ENCODE data around the gene CENPN. TPM values are rescaled to one million over a fixed set of nuclear protein-coding genes. Genes with fewer than 3 reads are reported as not detected.

The CENPN gene
- polyA plus RNA-seq, 2 of the 4 experiments (the other 2 are of a cell fraction), result 82.6 to 101 TPM

GRCh38 chr16:81035975-81036750 lies 29.1 kb downstream of the CENPN start:
- POLR2A ChIA-PET, result interaction anchor here (0.5 to 1.3 kb wide), 5 partner anchors 26 to 81 kb away, joined by 3 to 14 read pairs (median 3); partner anchors contain the start of gene C16orf46
- H3K4me1 ChIP-seq, result peaks cover 9% of the 10 kb centered on the region; the same call in 1 of the 3 replicates
- 1% methylated on average over 33 of the region's 80 CpGs for WGBS (ENCODE audit: missing lambda C conversion rate)

GRCh38 chr16:81036751-81037350 lies 29.8 kb downstream of the CENPN start:
- H3K4me1 ChIP-seq, result peaks cover 9% of the 10 kb centered on the region; the same call in 1 of the 3 replicates
- peak overlapping the region; percentile 94 for H3K4me3 ChIP-seq
- peak overlapping the region; percentile 97 for H3K4me2 ChIP-seq
- DNase-seq (ENCODE audit: low read depth in 1 of 2, low spot score in 1 of 2) (peak in 1 of 2 experiments; percentile 8), FAIRE-seq (no peak), ATAC-seq (no peak; a peak in 1 of 6 replicates)
- 32% methylated on average over 10 of the region's 10 CpGs for WGBS (ENCODE audit: missing lambda C conversion rate)
- TF ChIP-seq HDAC2 (IDR thresholded peaks at IDR 0.05) (no peak), HOXA7 (CRISPR knock-in tag; IDR thresholded peaks at IDR 0.05) (no peak), HES2 (IDR thresholded peaks at IDR 0.05) (no peak), EP300 (IDR thresholded peaks at IDR 0.05) (no peak), PBX3 (IDR thresholded peaks at IDR 0.05) (no peak), NFE2L2 (conservative IDR thresholded peaks at IDR 0.05; ENCODE audit: low read length) (peak; percentile 50), MAFK (IDR thresholded peaks at IDR 0.05; ENCODE audit: partially characterized antibody) (peak; percentile 42), TFCP2L1 (CRISPR knock-in tag; IDR thresholded peaks at IDR 0.05) (no peak), NPAS2 (CRISPR knock-in tag; IDR thresholded peaks at IDR 0.05; ENCODE audit: borderline replicate concordance) (no peak), RCOR1 (IDR thresholded peaks at IDR 0.05; ENCODE audit: low read depth, low read length) (no peak)
- no peaks in the 10 kb centered on the region for H3K9me3 ChIP-seq
- peak overlapping the region; percentile 86 to 96 for H3K27ac ChIP-seq
- POLR2A ChIA-PET, result interaction anchor here (0.5 to 1.3 kb wide), 3 partner anchors 27 to 81 kb away, joined by 3 to 14 read pairs (median 3); partner anchors contain the start of gene C16orf46
- CTCF ChIA-PET, result interaction anchor here (0.6 to 3.2 kb wide), 21 partner anchors 9 to 718 kb away, joined by 3 to 38 read pairs (median 5); partner anchors contain the start of genes CENPN and CMC2

More at GRCh38 chr16:81035975-81036750, 29.1 kb downstream of the CENPN start:
- Histone ChIP-seq H3K4me2 (peak overlapping the region; percentile 97), H3K4me3 (peak overlapping the region; percentile 94), H3K27ac (peak overlapping the region; percentile 86 to 96), H3K9me3 (no peaks in the 10 kb centered on the region)
- FAIRE-seq (no peak), DNase-seq (ENCODE audit: low read depth in 1 of 2, low spot score in 1 of 2) (peak; percentile 23 to 25), ATAC-seq (peak; percentile 46 to 74)
- CTCF ChIA-PET, result interaction anchor here (0.6 to 3.2 kb wide), 52 partner anchors 10 to 719 kb away, joined by 3 to 38 read pairs (median 4); partner anchors contain the start of genes BCO1, C16orf46, CENPN and CMC2
- TF ChIP-seq ESRRA (IDR thresholded peaks at IDR 0.05; ENCODE audit: borderline replicate concordance, low read length), result no peak

DNA sequence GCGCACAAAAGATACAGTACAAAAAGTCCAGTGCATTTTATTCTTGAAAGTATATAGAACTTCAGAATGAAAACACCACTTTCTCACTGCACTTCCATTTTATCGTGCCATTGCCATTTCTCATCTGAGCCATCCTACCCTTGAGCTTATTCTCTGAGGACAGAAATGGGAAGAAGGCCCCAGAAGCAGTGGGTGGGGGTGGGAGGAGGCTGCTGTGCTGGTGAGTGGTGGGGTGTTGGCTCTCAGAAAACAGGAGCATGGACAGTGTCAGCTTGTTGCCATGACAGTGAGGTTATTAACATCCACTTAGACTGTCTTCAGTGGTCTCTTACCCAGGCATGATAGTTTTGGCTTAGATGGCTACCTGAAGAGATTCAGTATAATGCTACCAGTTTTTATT lies 33.1 kb downstream of the CENPN start:
- ATAC-seq (no peak), FAIRE-seq (no peak), DNase-seq (ENCODE audit: low read depth in 1 of 2, low spot score in 1 of 2) (no peak)
- Histone ChIP-seq H3K27ac (no peak overlapping the region), H3K4me2 (no peak overlapping the region), H3K4me1 (peaks cover 9% of the 10 kb centered on the region; the same call in 1 of the 3 replicates), H3K4me3 (no peak overlapping the region), H3K9me3 (no peaks in the 10 kb centered on the region)
- POLR2A ChIA-PET, result no interaction called here
- 97% methylated on average over 2 of the region's 2 CpGs for WGBS (ENCODE audit: missing lambda C conversion rate)
- no peak for TF ChIP-seq REST (IDR thresholded peaks at IDR 0.05)
- TF ChIP-seq RAD21 (conservative IDR thresholded peaks at IDR 0.05 in 1 of 2, IDR thresholded peaks at IDR 0.05 in 1 of 2), result no peak
- TF ChIP-seq KDM1A (IDR thresholded peaks at IDR 0.05; ENCODE audit: low read depth), result no peak
- no peak for TF ChIP-seq EHF (CRISPR knock-in tag; IDR thresholded peaks at IDR 0.05)
- no peak for TF ChIP-seq NFE2L2 (conservative IDR thresholded peaks at IDR 0.05; ENCODE audit: low read length)
- TF ChIP-seq, protein P1, sequence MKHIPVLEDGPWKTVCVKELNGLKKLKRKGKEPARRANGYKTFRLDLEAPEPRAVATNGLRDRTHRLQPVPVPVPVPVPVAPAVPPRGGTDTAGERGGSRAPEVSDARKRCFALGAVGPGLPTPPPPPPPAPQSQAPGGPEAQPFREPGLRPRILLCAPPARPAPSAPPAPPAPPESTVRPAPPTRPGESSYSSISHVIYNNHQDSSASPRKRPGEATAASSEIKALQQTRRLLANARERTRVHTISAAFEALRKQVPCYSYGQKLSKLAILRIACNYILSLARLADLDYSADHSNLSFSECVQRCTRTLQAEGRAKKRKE (CRISPR knock-in tag; IDR thresholded peaks at IDR 0.05; ENCODE audit: low read depth), result no peak
- no peak for TF ChIP-seq TFCP2L1 (CRISPR knock-in tag; IDR thresholded peaks at IDR 0.05)
- no peak for TF ChIP-seq EHMT2 (IDR thresholded peaks at IDR 0.05; ENCODE audit: low read depth)
- no peak for TF ChIP-seq HEYL (CRISPR knock-in tag; IDR thresholded peaks at IDR 0.05)
- TF ChIP-seq, protein P2, sequence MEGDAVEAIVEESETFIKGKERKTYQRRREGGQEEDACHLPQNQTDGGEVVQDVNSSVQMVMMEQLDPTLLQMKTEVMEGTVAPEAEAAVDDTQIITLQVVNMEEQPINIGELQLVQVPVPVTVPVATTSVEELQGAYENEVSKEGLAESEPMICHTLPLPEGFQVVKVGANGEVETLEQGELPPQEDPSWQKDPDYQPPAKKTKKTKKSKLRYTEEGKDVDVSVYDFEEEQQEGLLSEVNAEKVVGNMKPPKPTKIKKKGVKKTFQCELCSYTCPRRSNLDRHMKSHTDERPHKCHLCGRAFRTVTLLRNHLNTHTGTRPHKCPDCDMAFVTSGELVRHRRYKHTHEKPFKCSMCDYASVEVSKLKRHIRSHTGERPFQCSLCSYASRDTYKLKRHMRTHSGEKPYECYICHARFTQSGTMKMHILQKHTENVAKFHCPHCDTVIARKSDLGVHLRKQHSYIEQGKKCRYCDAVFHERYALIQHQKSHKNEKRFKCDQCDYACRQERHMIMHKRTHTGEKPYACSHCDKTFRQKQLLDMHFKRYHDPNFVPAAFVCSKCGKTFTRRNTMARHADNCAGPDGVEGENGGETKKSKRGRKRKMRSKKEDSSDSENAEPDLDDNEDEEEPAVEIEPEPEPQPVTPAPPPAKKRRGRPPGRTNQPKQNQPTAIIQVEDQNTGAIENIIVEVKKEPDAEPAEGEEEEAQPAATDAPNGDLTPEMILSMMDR (IDR thresholded peaks at IDR 0.05), result no peak
- CTCF ChIA-PET, result interaction anchor here (1.5 kb wide), 1 partner anchor 9 kb away, joined by 4 read pairs; no protein-coding TSS in a partner anchor

All from A549 (cell line).